MM.1S (cell line): ENCODE data around the gene CA10.

Source experiments
- EZH2 ChIP-seq: fragments of 300-600 bp; sonication (generic); optimal IDR thresholded peaks from 2 replicates; pipeline ENCODE3; 2017; ENCODE audit warnings: low read depth, mild to moderate bottlenecking, antibody characterized with exemption, low read length, mixed read lengths
- EZH2phosphoT487 ChIP-seq: fragments of 300-600 bp; sonication (generic); IDR thresholded peaks from 2 replicates; pipeline ENCODE4 v1.6.1; 2018; ENCODE audit warnings: antibody characterized with exemption, low read length
- TF ChIP-seq, protein P1 (sequence below): fragments of 300-600 bp; sonication (generic); IDR thresholded peaks from 2 replicates; pipeline ENCODE4 v1.5.1; 2016; ENCODE audit warnings: antibody characterized with exemption, low read length, mixed read lengths

DNA sequence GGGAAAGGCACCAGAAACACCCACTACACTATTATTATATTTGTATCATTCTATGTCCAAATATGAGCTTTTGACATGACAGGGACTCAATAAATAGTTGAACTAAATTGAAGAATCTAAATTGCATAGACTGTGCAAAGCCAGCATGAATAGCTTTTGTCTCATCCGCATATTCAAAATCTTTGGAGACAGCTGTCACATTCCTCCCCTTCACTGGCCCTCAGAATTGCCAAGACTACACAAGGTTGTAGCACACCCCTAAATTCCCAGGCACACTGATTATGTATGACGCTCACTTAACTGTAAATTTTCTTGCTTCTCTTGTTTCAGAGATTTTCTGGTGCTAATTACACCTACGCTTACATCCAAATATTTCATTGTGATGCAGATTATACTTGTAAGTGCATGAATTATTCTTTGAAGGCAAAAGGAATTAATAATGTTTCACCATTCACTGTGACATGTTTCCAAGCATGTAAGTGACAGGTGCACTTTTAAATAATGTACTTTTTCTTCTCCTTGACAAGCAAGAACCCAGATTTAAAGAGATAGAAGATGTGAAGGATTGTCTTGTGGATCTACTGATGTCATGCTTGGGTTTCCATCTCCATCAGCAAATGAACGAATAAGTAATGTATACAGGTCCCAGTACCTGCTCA, 47.5 kb downstream of the CA10 start:
- TF ChIP-seq, protein P1, sequence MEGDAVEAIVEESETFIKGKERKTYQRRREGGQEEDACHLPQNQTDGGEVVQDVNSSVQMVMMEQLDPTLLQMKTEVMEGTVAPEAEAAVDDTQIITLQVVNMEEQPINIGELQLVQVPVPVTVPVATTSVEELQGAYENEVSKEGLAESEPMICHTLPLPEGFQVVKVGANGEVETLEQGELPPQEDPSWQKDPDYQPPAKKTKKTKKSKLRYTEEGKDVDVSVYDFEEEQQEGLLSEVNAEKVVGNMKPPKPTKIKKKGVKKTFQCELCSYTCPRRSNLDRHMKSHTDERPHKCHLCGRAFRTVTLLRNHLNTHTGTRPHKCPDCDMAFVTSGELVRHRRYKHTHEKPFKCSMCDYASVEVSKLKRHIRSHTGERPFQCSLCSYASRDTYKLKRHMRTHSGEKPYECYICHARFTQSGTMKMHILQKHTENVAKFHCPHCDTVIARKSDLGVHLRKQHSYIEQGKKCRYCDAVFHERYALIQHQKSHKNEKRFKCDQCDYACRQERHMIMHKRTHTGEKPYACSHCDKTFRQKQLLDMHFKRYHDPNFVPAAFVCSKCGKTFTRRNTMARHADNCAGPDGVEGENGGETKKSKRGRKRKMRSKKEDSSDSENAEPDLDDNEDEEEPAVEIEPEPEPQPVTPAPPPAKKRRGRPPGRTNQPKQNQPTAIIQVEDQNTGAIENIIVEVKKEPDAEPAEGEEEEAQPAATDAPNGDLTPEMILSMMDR, result no peak
- no peak for TF ChIP-seq EZH2
- TF ChIP-seq EZH2phosphoT487, result no peak
